Skin epidermis (tissue), 12 donors: ENCODE measurements around the gene ARHGAP45.

Experiments used
- H3K27ac ChIP-seq, 21 experiments: fragments of 200-600 bp; sonication (generic) in 11 of 21; one replicate each; pipeline ENCODE4 v1.5.0; 2020; ENCODE audit warnings: mild to moderate bottlenecking in 3 of 21, inconsistent platforms in 2 of 21, moderate library complexity in 2 of 21
- H3K4me3 ChIP-seq, 7 experiments: fragments of 200-600 bp; sonication (generic) in 2 of 7; one replicate each; pipeline ENCODE4 v1.5.0; 2020; ENCODE audit warnings: inconsistent platforms in 2 of 7, mild to moderate bottlenecking in 2 of 7, moderate library complexity in 1 of 7

The ARHGAP45 gene

GRCh38 chr19:1038978-1039645, 27.9 kb upstream of the ARHGAP45 start:
- Histone ChIP-seq H3K27ac (peak overlapping the region in 13 of 21 experiments; percentile 17 to 87 (median 71)), H3K4me3 (peak overlapping the region in 5 of 7 experiments; percentile 35 to 57 (median 46))

GRCh38 chr19:1039646-1040475, 27.1 kb upstream of the ARHGAP45 start, which contains the start of gene ABCA7:
TSS of gene ABCA7 (plus strand) at chr19:1040107. CDS start at chr19:1041362, 1,255 bp downstream.
- Histone ChIP-seq H3K27ac (peak within 1 kb of the TSS in 20 of 21 experiments; percentile 19 to 87 (median 66)), H3K4me3 (peak within 1 kb of the TSS; percentile 35 to 60 (median 47))

GRCh38 chr19:1040476-1041271, 26.3 kb upstream of the ARHGAP45 start:
- Histone ChIP-seq H3K4me3 (peak overlapping the region; percentile 35 to 60 (median 47)), H3K27ac (peak overlapping the region in 20 of 21 experiments; percentile 19 to 87 (median 68))

DNA sequence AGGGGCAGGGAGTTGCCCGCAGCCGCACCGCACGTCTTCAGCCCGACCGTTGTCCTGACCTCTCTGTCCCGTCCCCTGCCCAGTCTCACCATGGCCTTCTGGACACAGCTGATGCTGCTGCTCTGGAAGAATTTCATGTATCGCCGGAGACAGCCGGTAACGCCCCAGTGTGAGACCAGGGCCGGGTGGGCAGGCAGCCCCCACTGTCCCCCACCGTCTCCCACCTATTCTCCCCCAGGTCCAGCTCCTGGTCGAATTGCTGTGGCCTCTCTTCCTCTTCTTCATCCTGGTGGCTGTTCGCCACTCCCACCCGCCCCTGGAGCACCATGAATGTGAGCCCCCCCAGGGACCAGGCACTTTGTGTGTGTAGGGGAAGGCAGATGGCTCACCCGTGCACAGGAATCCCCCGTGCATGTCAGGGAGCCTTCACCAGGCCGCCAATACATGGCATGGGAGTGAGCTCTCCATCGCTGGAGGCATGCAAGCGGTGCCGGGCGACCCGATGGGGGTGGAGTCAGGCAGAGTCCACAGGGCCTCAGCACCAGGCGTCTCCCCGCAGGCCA, 25.6 kb upstream of the ARHGAP45 start:
- H3K4me3 ChIP-seq, result peak overlapping the region; percentile 35 to 60 (median 47)
- peak overlapping the region in 14 of 21 experiments; percentile 6 to 87 (median 63) for H3K27ac ChIP-seq

DNA sequence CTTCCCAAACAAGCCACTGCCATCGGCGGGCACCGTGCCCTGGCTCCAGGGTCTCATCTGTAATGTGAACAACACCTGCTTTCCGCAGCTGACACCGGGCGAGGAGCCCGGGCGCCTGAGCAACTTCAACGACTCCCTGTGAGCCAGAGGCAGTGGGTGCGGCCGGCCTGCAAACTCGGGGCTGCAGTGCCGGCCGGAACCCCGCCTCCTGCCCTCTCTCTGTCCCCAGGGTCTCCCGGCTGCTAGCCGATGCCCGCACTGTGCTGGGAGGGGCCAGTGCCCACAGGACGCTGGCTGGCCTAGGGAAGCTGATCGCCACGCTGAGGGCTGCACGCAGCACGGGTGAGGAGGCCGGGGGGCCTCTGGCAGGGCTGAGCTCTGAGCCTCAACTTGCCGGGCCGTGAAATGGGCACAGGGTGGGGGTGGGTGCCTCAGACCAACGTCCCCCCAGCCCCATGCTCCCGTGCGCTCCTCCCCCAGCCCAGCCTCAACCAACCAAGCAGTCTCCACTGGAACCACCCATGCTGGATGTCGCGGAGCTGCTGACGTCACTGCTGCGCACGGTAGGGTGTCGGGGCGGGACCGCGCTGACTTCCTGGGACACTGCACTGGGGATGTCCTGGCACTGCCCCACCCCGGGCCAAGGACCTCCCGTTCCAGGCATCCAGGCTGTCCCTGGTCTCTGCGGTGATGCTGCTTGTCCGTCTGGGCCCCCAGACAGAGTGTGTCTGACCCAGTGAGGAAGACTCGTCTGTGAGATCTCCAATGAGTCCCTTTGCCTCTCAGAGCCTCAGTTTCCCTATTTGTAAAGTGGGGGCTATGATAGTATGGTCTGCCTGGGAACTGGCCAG, 24.9 kb upstream of the ARHGAP45 start:
- peak overlapping the region in 15 of 21 experiments; percentile 39 to 86 (median 69) for H3K27ac ChIP-seq
- peak overlapping the region in 4 of 7 experiments; percentile 2 to 60 (median 26) for H3K4me3 ChIP-seq

- H3K4me3 ChIP-seq, result peak overlapping the region in 2 of 7 experiments; percentile 47 to 60
These were observed 24.1 kb upstream of the ARHGAP45 start for GRCh38 chr19:1042689-1043511.

DNA sequence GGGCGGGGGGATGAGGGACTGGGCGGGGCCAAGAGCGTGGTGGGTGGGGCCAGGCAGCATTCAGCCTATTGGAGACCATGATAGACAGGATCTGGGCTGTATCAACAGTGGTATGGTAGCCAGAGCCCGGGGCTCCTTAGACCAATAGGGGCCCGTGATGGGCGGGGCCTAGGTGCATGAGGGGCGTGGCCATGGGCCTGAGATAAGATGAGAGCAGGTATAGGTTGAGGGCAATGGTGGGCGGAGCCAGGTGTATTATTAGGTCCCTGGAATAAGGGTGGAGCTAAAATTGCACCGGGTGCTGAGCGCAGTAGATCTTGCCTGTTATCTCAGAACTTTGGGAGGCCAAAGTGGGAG, 21.7 kb upstream of the ARHGAP45 start:
- Histone ChIP-seq H3K4me3 (no peak overlapping the region), H3K27ac (no peak overlapping the region)

More at GRCh38 chr19:1042689-1043511, 24.1 kb upstream of the ARHGAP45 start:
- peak overlapping the region in 13 of 21 experiments; percentile 14 to 86 (median 71) for H3K27ac ChIP-seq

DNA sequence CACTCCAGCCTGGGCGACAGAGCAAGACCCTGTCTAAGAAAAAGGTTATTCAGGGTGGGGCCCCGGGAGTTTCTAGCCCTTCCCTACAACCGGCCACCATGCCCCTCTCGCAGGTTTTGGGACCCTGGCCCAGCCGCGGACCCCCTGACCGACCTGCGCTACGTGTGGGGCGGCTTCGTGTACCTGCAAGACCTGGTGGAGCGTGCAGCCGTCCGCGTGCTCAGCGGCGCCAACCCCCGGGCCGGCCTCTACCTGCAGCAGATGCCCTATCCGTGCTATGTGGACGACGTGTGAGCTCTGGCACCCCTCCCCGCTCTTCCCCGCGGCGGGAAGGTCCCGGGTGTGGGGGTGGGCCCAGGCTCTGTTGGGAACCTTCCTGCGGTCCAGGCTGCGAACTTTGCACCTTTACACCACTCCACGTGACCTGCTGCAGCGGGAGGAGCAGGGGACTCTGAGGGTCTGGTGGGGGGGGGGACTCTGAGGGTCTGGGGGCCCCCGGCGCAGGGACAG, 20.8 kb upstream of the ARHGAP45 start:
- H3K4me3 ChIP-seq, result no peak overlapping the region

DNA sequence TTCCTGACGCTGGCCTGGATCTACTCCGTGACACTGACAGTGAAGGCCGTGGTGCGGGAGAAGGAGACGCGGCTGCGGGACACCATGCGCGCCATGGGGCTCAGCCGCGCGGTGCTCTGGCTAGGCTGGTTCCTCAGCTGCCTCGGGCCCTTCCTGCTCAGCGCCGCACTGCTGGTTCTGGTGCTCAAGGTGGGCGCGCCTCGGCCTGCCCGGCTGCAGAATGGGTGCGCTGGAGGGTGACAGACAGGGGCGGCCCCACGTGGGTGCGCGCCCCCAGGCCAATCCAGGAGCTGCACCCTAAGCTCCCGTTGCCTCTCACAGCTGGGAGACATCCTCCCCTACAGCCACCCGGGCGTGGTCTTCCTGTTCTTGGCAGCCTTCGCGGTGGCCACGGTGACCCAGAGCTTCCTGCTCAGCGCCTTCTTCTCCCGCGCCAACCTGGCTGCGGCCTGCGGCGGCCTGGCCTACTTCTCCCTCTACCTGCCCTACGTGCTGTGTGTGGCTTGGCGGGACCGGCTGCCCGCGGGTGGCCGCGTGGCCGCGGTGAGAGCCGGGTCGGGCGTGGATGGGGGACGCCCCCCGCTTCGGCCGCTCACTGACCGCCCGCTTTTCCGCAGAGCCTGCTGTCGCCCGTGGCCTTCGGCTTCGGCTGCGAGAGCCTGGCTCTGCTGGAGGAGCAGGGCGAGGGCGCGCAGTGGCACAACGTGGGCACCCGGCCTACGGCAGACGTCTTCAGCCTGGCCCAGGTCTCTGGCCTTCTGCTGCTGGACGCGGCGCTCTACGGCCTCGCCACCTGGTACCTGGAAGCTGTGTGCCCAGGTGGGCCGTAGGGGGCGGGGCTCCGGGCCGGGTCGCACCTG, 19.9 kb upstream of the ARHGAP45 start:
- Histone ChIP-seq H3K27ac (peak overlapping the region in 3 of 21 experiments; percentile 6 to 42 (median 25)), H3K4me3 (no peak overlapping the region)

More for the DNA sequence above, 20.8 kb upstream of the ARHGAP45 start:
- H3K27ac ChIP-seq, result no peak overlapping the region

DNA sequence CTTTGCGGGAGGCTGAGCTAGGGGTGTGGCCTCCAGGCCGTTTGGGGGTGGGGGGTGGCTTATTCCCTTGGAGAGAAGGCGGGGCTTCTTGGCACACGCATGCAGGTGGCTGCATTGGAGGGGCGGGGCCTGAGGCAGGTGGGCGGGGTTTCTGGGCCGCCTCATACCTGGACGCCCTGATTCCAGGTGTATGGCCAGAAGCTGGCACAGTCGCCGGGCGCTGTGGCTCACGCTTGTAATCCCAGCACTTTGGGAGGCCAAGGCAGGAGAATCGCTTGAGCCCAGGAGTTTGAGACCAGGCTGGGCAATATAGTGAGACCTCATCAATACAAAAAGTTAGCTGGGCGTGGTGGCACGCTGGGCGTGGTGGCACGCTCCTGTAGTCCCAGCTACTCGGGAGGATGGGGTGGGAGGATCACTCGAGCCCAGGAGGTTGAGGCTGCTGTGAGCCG, 19.2 kb upstream of the ARHGAP45 start:
- peak overlapping the region in 2 of 21 experiments; percentile 25 to 42 for H3K27ac ChIP-seq
- H3K4me3 ChIP-seq, result no peak overlapping the region

DNA sequence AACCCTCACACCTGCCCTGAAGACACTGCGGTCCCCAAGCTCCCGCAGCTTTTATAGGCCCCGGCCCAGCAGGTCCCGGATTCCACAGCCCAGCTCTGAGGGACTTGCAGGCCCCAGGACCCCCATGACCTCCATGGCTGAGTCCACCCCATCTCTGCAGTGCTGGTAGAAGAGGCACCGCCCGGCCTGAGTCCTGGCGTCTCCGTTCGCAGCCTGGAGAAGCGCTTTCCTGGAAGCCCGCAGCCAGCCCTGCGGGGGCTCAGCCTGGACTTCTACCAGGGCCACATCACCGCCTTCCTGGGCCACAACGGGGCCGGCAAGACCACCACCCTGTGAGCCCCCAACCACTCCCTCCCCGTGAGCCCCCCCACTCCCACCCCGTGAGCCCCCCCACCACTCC, 17.9 kb upstream of the ARHGAP45 start:
- H3K27ac ChIP-seq, result no peak overlapping the region
- no peak overlapping the region for H3K4me3 ChIP-seq

DNA sequence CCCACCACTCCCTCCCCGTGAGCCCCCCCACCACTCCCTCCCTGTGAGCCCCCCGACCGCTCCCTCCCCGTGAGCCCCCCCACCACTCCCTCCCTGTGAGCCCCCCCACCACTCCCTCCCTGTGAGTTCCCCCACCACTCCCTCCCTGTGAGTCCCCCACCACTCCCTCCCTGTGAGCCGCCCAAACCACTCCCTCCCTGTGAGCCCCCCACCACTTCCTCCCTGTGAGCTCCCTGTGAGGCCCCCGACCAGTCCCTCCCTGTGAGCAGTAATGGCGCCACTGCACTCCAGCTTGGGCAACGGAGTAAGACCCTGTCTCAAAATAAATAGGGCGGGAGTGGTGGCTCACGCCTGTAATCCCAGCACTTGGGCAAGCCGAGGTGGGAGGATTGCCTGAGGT, 17.2 kb upstream of the ARHGAP45 start:
- Histone ChIP-seq H3K4me3 (no peak overlapping the region), H3K27ac (no peak overlapping the region)

DNA sequence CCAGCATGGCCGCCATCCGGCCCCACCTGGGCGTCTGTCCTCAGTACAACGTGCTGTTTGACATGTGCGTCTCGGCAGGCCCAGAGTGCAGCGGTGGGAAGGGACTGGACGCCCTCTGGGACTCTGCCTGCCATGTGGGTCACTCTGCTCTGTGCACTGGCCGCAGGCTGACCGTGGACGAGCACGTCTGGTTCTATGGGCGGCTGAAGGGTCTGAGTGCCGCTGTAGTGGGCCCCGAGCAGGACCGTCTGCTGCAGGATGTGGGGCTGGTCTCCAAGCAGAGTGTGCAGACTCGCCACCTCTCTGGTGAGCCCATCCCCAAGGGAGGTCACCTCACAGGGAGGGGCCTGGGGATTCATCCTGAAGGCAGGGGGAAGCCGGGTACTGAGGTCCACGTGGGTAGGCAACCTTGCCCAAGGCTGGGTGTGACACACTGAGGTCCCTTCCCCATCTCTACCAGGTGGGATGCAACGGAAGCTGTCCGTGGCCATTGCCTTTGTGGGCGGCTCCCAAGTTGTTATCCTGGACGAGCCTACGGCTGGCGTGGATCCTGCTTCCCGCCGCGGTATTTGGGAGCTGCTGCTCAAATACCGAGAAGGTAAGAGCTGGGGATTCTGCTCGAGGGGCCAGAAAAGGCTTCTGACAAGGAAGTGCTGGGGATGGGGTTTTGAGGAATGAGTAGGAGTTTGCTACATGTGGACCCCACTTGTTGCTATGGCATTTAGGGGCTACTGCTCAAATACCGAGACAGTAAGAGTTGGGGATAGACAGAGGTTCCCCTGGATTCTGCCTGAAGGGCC, 15.8 kb upstream of the ARHGAP45 start:
- H3K4me3 ChIP-seq, result no peak overlapping the region
- no peak overlapping the region for H3K27ac ChIP-seq

DNA sequence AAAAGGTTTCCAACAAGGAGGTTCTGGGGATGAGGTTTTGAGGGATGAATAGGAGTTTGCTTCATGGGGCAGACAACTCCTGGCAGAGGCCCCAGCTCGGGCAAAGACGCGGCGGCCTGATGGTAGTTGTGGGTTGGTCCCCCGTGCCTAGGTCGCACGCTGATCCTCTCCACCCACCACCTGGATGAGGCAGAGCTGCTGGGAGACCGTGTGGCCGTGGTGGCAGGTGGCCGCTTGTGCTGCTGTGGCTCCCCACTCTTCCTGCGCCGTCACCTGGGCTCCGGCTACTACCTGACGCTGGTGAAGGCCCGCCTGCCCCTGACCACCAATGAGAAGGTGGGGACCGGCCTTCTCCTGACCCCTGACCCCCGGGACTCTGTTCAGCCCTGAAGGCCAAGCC, 15.2 kb upstream of the ARHGAP45 start:
- no peak overlapping the region for H3K27ac ChIP-seq
- no peak overlapping the region for H3K4me3 ChIP-seq

- Histone ChIP-seq H3K27ac (no peak overlapping the region), H3K4me3 (no peak overlapping the region)
These were observed 14.5 kb upstream of the ARHGAP45 start for GRCh38 chr19:1052349-1052975.
